ENCODE results near the gene LRRC25.
A peak's percentile ranks its signal among the peaks of the same experiment; 100 is the strongest.
"Not testable (repeated sequence)": the region's sequence is repeated elsewhere in the genome, so short reads cannot be mapped to it uniquely, and the experiment has no call there.

LRRC25 gene

DNA sequence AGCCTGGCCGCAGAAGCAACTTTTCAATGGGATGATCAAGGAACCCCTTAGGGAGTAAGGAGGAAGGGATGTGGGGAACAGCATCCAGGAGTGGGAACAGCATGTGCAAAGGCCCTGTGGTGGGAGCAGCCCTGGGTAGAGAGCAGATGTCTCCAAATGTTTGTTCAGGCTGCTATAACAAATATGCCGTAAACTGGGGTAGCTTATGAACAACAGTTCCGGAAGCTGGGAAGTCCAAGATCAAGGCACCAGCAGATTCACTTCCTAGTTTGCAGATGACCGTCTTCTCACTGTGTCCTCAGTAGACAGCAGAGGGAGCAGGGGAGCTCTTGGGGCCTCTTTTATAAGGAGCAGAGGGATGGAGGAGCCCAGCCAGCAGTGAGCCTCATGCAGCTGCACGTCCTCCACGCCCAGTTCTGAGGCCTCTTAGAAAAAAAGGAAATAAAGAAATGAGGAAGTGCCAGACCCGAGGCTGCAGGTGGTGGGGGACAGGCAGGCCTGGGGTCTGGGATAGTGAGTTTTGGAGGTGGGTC is 4.2 kb upstream of the LRRC25 start:
- DNase-seq: peak; percentile 76

- DNase-seq: no peak
These were observed 1.6 kb upstream of the LRRC25 start for GRCh38 chr19:18399008-18399407.

GRCh38 chr19:18396471-18397241 is 766 bp downstream of the LRRC25 start:
- no peak for DNase-seq

DNA sequence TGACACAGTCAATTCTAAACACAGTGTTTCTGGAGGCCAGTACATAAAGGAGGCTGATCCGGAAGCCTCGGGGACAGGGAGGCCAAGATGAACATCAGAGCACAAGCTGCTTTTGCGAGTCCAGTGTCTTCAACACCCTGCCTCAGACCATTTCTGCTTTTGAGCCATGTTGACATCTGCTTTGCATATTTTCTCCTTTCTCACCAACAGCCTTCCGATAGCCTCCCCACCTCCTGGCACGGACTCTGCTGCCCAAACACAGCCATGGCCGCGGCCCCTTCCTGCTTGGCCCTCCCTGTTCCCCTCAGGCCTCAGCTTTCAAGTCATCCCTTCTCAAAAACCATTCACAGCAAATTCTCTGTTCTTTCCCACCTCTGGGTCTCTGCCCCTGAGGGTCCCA is 3.6 kb downstream of the LRRC25 start:
- DNase-seq: no peak

GRCh38 chr19:18392926-18393325 is 4.5 kb downstream of the LRRC25 start:
- no peak for DNase-seq

DNA sequence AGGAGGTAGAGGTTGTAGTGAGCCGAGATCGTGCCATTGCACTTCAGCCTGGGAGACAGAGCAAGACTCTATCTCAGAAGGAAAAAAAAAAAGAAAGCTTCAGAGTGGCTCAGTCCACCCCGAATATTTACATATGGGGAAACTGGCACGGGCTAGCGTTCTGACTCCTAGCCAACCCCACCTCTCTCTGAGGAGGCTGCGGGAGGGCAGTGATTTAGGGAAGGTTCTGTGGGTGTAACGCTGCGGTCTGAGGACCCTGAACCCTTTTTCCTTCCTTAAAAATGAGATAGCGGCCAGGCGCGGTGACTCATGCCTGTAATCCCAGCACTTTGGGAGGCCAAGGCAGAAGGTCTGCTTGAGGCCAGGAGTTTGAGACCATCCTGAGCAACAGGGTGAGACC is 5.0 kb downstream of the LRRC25 start:
- no peak for DNase-seq

- no peak for DNase-seq
These were observed 5.8 kb downstream of the LRRC25 start for GRCh38 chr19:18391509-18392075.

DNA sequence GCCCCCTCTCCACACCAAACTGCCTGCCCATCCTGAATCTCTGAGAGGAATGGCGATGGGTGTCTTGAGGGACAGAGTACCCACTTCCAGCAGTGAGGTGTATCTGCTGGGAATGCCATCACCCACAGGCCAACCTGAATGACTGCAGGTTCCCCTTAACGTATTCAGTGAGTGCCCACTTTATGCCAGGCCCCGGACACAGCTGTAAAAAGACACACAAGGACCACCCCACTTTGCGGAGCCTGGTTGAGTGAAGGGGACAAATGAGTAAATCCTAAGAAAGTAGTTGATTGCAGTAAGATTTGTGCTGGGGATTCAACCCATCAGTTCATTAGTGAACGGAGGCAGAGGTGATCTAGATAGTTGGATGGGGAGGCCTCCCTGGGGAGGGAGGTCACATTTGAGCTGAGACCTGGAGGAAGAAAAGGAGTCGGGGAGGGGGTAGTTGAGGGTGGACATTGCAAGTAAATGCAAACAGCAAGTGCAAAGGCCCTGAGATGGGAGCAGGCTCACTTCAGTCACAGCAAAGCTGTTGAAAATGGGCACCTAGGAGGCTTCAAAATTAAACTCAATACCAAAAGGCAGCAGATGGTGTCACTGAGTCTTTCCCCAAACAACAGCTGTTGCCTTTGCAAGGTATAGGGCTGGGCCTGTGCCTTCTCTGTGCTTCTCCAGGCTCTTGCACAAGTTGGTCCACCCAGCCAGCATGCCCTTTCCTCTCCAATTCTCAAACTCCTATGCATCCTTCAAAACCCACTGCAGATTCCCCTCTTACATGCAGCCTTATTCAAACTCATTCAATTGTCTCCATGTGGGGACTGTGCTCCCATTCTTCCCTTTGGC is 7.1 kb downstream of the LRRC25 start:
- DNase-seq: no peak

DNA sequence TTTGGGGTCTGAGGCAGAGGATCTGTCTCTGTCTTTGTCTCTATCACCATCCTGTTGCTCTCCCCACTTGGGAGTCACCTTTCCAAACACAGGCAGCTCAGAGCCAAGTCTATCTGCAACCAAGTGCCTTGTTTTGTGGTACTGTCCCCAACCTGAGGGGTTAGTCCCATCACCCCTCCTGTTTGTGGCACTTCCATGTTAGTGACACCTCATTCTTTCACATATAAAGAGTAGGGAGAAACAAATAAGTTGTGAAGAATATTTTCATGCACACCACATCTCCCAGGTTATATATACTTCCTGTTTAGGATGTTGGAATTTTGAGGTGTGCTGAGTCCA is 7.7 kb downstream of the LRRC25 start:
- no peak for DNase-seq

DNA sequence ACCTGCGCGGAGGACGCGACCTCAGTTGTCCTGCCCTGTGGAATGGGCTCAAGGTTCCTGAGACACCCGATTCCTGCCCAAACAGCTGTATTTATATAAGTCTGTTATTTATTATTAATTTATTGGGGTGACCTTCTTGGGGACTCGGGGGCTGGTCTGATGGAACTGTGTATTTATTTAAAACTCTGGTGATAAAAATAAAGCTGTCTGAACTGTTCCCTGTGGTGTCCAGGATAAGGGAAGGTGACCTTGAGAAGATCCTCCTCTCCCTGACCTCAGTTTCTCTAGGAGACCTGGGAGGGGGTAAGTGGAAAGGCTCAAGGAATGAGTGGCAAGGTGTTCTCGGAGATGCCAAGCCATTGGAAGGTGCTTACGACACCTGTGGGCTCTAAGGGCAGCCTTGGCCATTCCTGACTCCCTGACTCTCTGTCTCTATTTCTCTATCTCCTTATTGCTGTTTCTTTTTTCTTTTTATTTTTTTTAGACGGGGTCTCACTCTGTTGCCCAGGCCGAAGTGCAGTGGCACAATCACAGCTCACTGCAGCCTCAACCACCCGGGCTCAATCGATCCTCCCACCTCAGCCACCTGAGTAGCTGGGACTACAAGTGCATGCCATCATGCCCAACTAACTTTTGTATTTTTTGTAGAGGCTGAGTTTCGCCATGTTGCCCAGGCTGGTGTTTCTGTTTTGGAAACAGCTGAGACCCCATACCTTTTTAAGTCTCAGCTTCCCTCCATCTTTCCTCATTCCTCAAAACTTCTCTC is 8.3 kb downstream of the LRRC25 start:
- DNase-seq: no peak

GRCh38 chr19:18388100-18388959 is 9.1 kb downstream of the LRRC25 start:
- peak; percentile 88 for DNase-seq

DNA sequence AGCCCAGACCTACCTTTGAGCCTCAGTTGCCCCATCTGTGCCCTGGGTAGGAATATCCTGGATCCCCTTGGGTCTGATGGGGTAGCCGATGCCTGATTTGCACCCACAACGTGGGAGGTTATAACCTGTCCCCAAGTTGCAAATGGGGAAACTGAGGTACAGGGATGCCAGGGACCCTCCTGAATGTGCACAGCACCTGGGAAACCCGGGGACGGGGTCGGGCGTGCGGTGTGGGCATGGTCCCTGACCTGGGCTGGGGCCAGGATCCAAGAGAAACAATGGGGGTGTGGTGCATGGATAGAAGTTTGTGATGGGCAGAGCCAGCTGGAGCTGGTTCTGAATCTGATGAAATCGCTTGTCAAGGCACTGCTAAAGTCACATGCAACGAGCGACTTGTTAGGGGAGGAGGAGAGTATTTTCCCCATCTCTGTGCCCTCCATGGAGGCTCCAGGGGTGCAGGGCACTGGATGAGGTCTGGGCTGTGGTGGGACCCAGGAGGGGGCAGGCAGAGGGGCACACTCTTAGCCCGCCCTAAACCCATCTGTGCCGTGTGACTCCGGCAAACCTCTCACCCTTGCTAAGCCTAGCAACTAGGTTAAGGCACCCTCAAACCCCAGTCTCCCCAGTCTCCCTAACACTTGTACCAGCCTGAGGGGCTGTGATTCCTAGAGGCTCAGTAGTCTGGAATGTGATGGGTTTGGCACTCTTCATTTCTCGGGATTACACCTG is 10.7 kb downstream of the LRRC25 start:
- no peak for DNase-seq

DNA sequence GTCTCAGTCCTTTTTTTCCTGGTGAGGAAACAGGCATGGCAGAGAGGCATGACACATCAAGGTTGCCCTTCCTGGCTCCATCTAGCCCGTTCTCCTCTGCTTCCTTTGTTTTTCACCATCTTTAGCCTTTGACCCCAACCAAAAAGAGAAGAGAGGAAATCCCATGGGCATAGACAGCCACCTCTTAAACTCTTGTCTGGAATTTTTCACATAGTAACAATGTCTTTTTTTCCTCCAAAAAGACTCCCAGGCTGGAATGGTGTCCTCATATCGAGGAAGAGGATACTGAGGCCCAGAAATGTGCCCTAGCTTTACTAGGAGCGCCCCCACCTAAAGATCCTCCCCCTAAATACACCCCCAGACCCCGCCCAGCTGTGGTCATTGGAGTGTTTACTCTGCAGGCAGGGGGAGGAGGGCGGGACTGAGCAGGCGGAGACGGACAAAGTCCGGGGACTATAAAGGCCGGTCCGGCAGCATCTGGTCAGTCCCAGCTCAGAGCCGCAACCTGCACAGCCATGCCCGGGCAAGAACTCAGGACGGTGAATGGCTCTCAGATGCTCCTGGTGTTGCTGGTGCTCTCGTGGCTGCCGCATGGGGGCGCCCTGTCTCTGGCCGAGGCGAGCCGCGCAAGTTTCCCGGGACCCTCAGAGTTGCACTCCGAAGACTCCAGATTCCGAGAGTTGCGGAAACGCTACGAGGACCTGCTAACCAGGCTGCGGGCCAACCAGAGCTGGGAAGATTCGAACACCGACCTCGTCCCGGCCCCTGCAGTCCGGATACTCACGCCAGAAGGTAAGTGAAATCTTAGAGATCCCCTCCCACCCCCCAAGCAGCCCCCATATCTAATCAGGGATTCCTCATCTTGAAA is 11.5 kb downstream of the LRRC25 start, which contains the start of gene GDF15:
TSS of gene GDF15 (plus strand) at position 484 of the 868 bp plus-strand sequence. CDS start at position 516, 32 bp downstream.
- DNase-seq: no peak

GRCh38 chr19:18385359-18385674 is 12.1 kb downstream of the LRRC25 start:
- DNase-seq: no peak

- no peak for DNase-seq
These were observed 12.6 kb downstream of the LRRC25 start for GRCh38 chr19:18384775-18385174.

GRCh38 chr19:18383622-18384021 is 13.8 kb downstream of the LRRC25 start:
- DNase-seq: not testable (repeated sequence)

DNA sequence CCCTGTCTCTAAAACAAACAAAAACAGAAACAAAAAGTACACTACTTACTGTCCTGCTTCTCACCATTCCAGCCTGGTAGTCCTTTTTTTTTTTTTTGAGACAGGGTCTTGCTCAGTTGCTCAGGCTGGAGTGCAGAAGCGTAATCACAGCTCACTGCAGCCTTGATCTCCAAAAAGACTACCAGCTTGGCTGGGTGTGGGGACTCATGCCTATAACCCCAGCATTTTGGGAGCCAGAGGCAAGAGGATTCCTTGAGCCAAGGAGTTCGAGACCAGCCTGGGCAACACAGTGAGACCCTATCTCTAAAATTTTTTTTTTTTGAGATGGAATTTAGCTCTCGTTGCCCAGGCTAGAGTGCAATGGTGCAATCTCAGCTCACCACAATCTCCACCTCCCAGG is 16.6 kb downstream of the LRRC25 start:
- DNase-seq: no peak

GRCh38 chr19:18379803-18380747 is 17.3 kb downstream of the LRRC25 start:
- DNase-seq: peak; percentile 83

GRCh38 chr19:18377026-18377425 is 20.4 kb downstream of the LRRC25 start:
- no peak for DNase-seq
